ENCODE data around the gene NUP188.
A peak's percentile ranks its signal among the peaks of the same experiment; 100 is the strongest.
"Not testable (repeated sequence)": the region's sequence is repeated elsewhere in the genome, so short reads cannot be mapped to it uniquely, and the experiment has no call there.

The NUP188 gene

GRCh38 chr9:129028192-129028966, 80.9 kb downstream of the NUP188 start, which contains the start of gene SH3GLB2:
Gene SH3GLB2, minus strand, starts transcription at chr9:129028331. Its CDS starts 177 bp downstream, at chr9:129028154.
- DNase-seq = peak; percentile 65

GRCh38 chr9:129030191-129030590, 82.7 kb downstream of the NUP188 start:
- DNase-seq = no peak

GRCh38 chr9:129031514-129031913, 84.0 kb downstream of the NUP188 start:
- DNase-seq = no peak

- DNase-seq = no peak
Observed at GRCh38 chr9:129032541-129033159, 85.2 kb downstream of the NUP188 start.

- no peak for DNase-seq
Observed at GRCh38 chr9:129033216-129033615, 85.7 kb downstream of the NUP188 start.

- DNase-seq = not testable (repeated sequence)
Observed at GRCh38 chr9:129035838-129036237, 88.3 kb downstream of the NUP188 start.

- DNase-seq = peak; percentile 99
Observed at GRCh38 chr9:129036241-129036922, 88.9 kb downstream of the NUP188 start, which contains the start of gene MIGA2. Gene MIGA2, plus strand, starts transcription at chr9:129036626. Its CDS starts 3,969 bp downstream, at chr9:129040595.

GRCh38 chr9:129036923-129037766, 89.6 kb downstream of the NUP188 start:
- DNase-seq = no peak

- no peak for DNase-seq
Observed at GRCh38 chr9:129037767-129038098, 90.2 kb downstream of the NUP188 start.

GRCh38 chr9:129038109-129038852, 90.8 kb downstream of the NUP188 start:
- DNase-seq = no peak

GRCh38 chr9:129040113-129040643, 92.7 kb downstream of the NUP188 start:
- no peak for DNase-seq

- no peak for DNase-seq
Observed at GRCh38 chr9:129042016-129042415, 94.5 kb downstream of the NUP188 start.

- DNase-seq = peak; percentile 11
Observed at GRCh38 chr9:129052592-129052991, 105.1 kb downstream of the NUP188 start.

GRCh38 chr9:129053020-129053419, 105.5 kb downstream of the NUP188 start:
- no peak for DNase-seq

- DNase-seq = no peak
Observed at GRCh38 chr9:129054163-129054851, 106.8 kb downstream of the NUP188 start.

All from DMS153 (cell line).